Measurements from ENCODE around the gene HTR6.

- TF ChIP-seq CTCF (IDR thresholded peaks at IDR 0.05; ENCODE audit: poor library complexity, severe bottlenecking) = no peak
- no peak for TF ChIP-seq TAF1 (IDR thresholded peaks at IDR 0.05; ENCODE audit: low read depth)
- TF ChIP-seq MXI1 (conservative IDR thresholded peaks at IDR 0.05; ENCODE audit: poor library complexity, severe bottlenecking) = no peak
Measured at GRCh38 chr1:19705464-19705863, 40.8 kb downstream of the HTR6 start.

All from neural cell (in vitro differentiated cells).